Measurements from ENCODE around the gene BCL2L14. TPM values are rescaled to one million over a fixed set of nuclear protein-coding genes. Genes with fewer than 3 reads are reported as not detected.
A peak's percentile ranks its signal among the peaks of the same experiment; 100 is the strongest.

Gene BCL2L14
- total RNA-seq, 1 donor from 2014 or later = not detected

DNA sequence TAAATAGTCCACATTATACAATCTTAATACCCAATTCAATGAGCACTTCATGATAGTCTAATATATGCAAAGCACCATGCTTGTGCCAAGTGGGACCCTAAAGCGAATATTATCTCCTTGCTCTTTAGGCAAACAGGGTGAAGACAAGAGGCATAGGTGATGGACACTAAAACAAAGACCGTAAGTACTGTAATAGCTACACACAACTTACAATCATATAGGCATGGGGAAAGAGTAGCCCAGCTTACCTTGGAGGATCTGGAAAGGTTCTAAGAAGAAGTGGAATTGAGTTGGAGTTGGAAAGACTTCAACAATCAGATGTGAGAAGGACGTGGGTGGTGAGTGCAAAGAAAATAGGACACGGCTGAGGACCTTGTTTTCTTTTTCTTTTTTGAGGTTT lies 19.1 kb upstream of the BCL2L14 start:
- FAIRE-seq = no peak
- no peak for DNase-seq (ENCODE audit: low spot score in 2 of 2)

DNA sequence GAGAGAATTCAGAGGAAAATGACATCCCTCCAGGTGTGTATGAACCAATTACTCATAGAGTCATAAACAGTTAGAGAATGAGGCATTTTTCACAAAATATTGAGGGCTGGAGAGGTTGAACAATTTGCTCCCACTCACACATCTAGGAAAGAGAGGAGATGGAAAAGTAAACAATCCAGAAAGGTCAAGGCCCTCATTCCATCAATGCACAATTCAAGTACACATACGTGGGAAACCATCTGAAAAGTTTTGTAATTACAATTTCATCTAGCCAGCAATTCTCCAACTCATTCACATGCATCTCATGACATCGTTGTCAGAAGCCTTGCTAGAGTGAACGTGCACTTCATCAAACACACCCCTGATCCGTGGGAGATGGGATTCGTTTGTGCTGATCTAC lies 15.7 kb upstream of the BCL2L14 start:
- no peak for FAIRE-seq
- DNase-seq (ENCODE audit: low spot score in 2 of 2) = no peak

DNA sequence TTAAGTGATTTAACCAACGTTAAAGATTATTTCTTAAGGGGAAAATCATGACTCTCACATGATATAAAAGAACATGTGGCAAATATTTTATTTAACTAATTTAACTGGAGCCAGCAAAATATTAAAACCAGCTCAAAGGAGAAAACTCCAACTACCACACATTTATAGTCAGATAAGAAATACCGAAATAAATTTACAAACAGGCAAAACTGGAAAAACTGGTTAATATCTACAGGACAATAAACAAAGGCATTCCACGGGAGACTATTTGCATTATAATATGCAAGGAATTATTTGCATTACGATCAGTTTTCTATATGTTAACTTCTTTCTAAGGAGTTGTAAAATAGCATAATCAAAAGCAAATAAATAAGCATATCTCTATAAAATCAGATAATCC lies 13.8 kb upstream of the BCL2L14 start:
- FAIRE-seq (no peak), DNase-seq (ENCODE audit: low spot score in 2 of 2) (no peak)

DNA sequence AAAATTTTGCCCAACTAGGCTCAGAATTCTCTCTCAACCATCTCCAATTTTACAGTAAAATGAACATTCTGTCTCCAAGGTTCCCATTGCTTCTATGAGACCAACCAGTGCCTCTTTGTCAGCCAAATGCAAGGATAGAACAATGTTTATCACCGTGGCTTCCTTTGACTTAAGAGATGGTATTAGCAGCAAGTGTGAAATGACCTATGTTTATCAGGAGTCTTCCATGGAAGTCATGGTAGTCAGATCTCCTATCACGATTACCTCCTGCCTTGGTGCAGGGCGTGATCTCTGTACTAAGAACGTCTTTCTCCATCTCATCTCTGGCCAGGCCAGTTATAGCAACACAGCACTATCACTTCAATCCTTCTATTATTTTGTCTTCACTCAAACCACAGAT lies 6.1 kb upstream of the BCL2L14 start:
- FAIRE-seq (no peak), DNase-seq (ENCODE audit: low spot score in 2 of 2) (no peak)

DNA sequence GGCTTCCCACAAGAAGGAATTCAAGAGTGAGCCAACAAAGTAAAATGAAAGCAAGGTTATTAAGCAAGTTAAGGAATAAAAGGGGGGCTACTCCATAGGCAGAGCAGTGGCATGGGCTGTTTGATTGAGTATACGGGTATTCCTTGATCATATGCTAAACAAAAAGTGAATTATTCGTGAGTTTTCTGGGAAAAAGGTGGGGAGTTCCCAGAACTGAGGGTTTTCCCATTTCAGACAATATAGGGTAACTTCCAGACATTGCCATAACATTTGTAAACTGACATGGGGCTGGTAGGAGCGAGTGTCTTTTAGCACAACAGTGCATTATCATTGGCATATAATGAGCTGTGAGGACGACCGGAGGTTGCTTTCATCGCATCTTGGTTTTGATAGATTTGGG lies 2.0 kb upstream of the BCL2L14 start:
- DNase-seq (ENCODE audit: low spot score in 2 of 2) = no peak
- no peak for FAIRE-seq

DNA sequence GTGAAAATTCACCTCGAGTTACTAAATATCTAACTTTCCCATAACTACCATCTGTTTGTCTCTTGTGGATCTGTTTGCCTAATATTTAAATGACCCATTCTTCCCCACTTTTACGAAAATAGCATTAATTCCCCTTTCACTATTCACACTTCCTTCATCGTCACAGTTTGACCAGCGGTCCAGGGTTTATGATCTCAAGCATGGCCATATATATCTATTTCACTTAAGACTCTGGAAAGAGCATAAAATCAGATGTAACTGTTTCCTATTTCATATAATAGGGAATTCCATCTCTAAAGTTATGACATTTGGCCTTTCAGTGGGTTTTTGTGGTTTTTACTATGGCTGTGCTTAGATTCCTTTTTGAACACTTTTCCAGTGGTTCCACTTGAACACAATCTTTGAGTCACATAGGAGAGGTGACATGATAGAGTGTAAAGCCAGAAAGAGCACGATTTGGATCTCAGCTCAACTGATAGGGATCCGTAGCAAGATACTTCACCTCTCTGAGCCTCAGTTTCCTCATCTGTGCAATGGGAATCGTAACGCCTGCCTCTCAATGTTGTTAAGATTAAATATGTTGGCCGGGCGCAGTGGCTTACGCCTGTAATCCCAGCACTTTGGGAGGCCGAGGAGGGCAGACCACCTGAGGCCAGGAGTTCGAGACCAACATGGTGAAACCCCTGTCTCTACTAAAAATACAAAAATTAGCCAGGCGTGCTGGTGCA lies 754 bp upstream of the BCL2L14 start:
- no peak for FAIRE-seq
- no peak for DNase-seq (ENCODE audit: low spot score in 2 of 2)

DNA sequence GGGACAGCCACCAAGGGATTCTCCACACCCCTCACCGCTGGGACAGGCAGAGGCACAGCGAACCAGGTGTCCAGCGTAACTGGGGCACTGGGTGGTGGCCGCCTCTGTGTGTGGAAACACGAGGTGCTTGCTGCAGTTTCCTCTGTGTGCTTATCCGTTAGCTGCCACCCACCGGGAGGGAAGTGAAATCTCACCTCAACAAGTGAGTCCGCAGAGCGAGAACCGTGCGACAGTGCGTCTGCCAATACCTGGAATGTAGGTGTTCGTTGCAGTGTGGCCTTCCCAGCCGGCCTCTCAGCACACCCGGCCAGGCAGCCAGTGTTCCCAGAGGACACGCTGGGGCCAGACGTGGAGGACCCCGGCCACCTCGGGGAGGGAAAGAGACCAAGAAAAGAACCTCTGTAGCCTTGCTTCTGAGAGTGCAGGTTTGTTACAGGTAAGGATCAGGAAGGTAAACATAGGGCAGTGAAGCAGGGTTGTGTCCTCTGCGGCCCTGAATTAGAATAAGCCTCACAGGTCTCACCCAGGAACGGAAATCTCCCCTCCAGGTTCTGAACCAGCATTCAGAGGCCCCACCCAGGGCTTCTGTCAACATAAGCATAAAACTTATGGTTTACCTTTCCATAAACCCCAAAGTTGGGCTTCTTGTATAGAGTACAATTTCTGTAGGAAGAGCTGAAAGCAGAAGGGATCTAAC lies 1.5 kb downstream of the BCL2L14 start:
- DNase-seq (ENCODE audit: low spot score in 2 of 2) = no peak
- FAIRE-seq = no peak

DNA sequence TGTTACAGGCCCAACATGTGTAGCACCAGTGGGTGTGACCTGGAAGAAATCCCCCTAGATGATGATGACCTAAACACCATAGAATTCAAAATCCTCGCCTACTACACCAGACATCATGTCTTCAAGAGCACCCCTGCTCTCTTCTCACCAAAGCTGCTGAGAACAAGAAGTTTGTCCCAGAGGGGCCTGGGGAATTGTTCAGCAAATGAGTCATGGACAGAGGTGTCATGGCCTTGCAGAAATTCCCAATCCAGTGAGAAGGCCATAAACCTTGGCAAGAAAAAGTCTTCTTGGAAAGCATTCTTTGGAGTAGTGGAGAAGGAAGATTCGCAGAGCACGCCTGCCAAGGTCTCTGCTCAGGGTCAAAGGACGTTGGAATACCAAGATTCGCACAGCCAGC lies 8.6 kb downstream of the BCL2L14 start:
- no peak for FAIRE-seq
- DNase-seq (ENCODE audit: low spot score in 2 of 2) = no peak

DNA sequence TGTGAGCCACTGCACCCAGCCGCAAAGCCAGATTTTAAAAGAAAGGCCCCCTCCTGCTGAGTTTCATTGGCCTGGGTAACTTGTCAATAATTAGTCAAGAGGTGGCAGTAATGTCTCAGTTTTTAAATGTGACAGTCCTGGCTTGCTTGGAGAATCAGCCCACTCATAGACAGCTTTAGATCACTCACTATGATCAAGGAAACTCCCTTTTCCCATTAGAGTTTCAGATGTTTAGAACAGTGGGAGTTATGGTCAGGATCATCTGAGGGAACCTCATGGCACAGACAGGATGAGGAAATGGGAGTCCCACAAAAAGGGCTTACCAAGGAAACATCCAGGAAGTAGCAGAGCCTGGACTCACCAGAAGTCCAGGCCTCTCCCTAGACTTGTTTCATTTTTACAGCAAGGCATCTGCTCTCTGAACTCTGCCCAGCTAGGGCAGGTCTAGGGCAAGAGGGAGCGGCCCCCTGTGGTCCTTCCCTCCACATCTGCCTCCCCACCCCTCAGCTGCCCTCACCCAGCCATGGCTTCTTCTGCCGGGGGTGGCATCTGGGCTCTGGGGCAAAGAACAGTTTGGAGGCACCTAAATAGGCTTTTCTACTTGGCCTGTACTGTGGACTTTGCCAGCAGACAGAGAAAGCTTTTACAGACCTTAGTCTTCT lies 11.2 kb downstream of the BCL2L14 start:
- DNase-seq (ENCODE audit: low spot score in 2 of 2) (peak; percentile 51 to 70), FAIRE-seq (no peak)

DNA sequence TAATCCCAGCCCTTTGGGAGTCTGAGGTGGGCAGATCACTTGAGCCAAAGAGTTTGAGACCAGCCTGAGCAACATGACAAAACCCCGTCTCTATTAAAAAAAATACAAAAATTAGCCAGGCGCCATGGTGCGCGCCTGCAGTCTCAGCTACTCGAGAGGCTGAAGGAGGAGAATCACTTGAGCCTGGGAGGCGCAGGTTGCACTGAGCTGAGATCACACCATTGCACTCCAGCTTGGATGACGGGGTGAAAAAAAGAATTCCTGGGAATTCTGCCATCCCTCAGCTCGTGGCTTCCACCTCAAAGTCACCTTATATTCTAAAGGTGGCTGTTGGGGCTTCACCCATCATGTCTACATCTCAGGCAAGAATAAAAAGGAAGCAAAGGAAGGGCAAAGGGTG lies 12.9 kb downstream of the BCL2L14 start:
- DNase-seq (ENCODE audit: low spot score in 2 of 2) (no peak), FAIRE-seq (no peak)

DNA sequence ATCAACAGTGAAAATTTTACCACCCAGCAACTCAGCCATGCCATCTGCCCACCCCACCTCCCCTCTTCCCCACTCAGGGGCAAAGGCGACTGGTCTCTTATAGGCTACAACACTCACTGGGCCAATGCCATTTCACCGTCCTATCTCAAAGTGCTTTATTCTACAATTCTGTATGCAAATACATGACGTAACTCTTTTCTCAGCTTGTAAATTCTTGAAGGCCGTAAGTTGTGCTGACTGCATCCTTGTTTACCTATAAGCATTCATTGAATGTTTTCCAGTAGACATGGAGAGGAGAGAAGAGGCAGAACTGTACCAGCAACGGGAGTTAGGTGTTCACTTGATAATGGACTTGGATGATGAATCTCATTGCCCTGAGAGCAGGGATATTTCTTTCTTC lies 15.6 kb downstream of the BCL2L14 start:
- no peak for FAIRE-seq
- DNase-seq (ENCODE audit: low spot score in 2 of 2) = no peak

DNA sequence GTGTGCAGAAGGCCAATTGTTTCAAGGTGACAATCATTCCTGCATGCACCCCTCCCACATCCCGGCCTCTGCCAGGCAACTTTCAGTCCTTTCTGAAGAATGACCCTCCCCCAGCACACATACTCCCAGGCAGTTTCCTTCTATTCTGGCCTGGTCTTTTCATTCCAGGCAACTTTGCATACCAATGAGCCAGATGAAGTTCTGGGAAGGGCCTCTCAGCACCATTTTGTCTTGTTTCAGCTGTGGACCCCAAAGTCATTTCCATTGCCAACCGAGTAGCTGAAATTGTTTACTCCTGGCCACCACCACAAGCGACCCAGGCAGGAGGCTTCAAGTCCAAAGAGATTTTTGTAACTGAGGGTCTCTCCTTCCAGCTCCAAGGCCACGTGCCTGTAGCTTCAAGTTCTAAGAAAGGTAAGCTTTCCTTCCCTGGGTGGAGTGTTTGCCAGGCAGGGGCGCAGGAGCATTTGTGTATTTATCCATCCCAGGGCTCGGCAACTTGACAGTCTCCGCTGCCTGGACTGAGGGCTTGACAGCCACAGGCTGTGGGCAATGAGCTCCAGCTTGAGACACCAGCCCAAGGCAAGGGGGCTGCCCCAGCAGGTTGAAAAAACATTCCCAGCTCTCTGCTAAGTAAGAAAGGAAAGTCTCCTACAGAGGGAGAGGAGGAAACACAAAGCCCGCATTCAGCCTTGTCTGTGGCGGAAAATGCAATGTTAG lies 16.4 kb downstream of the BCL2L14 start:
- no peak for DNase-seq (ENCODE audit: low spot score in 2 of 2)
- no peak for FAIRE-seq

DNA sequence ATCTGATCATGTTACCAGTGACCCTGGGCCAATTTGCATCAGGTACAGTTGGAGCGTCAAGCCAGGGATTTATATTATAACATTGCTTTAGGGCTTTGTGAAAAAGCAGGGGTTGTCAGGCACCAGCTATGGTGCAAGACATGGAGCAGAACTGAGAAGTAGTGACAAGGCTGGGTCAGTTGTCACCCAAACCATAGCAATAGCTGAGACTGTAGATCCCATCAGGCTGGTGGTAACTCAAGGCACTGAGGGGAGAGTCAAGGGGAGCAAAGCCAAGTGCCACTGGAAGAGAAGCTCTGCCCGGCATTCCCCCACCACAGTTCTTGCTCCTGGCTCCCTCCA lies 16.9 kb downstream of the BCL2L14 start:
- DNase-seq (ENCODE audit: low spot score in 2 of 2) (no peak), FAIRE-seq (no peak)

DNA sequence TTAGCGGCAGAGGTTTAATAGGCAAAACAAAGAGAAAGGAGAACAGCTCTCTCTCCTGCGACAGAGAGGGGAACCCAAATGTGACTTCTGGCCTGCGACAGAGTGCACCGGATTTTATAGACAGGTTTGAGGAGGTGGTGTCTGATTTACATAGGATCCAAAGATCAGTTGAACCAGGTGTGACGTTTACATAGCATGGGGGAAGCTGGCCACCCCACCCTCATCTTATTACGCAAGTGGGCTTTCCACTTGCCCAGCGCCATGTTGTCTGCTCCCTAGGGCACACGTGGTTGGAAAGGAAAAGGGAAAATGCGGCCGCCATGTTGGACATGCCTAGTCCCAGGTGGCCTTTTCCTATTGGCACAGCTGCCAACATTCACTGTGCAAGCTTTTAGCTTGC lies 17.4 kb downstream of the BCL2L14 start:
- FAIRE-seq (no peak), DNase-seq (ENCODE audit: low spot score in 2 of 2) (no peak)

DNA sequence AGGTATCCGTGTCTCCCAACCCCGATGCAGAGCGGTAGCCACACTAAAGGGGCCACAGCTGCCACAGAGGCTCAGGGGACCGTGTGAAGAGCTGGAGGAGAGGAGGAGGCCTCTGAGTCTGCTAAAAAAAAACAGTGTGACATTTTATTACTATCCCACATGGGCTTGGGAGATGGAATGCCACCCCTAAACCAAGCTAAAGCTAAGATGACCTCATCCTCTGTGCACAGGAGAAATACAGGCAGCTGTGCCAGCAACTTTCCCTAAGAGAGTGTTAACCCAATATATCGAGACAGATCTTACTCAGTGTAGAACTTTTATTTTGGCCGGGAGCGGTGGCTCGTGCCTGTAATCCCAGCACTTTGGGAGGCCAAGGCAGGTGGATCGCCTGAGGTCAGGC lies 18.0 kb downstream of the BCL2L14 start:
- no peak for DNase-seq (ENCODE audit: low spot score in 2 of 2)
- no peak for FAIRE-seq

DNA sequence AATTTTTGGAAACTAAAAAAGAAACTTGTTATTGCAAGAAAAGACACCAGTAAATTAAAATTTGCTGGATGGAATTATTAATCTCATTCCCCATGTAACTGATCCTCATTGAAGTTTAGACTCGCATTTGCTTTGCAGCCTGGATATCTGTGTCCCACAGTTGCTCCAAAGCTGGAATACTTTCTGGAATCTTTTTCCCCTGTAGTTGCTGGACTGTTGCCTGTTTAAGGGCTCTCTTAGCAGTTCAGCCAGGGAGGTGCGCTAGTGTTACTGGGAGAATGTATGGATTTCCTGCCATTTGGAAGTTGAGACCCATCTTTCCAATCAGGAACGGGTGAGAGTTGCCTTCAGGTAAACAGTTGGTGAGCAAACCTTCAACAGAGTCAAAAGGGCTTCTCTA lies 20.3 kb downstream of the BCL2L14 start:
- DNase-seq (ENCODE audit: low spot score in 2 of 2) (no peak), FAIRE-seq (no peak)

DNA sequence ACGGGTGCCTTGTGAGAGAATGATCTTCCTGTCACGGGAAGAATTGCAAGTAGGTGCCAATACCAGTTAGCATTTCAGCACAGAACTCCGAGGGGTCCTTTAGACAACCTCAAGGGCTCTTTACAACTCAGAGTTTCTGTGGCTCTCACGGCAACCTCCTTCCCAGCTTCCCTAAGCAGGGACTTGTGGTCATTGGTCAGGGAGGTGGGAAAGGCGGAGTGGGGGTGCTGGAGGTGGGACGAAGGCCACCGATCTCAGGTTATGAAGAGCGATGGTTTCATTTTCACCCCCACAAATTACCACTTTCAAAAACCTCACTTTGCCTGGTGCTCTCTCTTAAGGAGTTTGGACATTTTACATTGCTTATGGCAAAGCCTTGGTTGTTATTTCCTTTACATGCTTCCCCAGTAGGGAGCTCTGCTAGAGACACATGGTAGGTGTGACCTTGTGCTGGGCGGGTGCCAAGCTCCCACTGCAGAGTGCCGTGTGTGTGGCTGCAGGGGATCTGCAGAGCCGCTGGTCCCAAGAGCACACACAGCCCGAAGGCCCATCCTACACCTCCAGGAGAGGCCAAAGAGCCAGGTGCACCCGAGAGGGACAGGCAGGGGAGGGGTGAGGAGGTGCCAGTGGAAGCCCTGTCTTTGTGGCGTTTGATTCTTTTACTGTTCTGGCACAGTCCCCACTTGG lies 21.4 kb downstream of the BCL2L14 start:
- DNase-seq (ENCODE audit: low spot score in 2 of 2) = no peak
- no peak for FAIRE-seq

DNA sequence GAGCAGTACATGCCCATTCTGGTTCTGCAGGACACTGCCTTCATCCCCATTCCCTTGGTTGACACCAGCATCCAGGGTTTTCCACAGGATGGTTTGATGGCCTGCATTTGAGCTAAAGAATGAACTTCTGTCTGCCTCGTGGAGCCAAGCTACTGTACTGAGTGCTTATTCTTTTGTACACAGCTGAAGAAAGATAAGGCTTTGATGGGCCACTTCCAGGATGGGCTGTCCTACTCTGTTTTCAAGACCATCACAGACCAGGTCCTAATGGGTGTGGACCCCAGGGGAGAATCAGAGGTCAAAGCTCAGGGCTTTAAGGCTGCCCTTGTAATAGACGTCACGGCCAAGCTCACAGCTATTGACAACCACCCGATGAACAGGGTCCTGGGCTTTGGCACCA lies 23.7 kb downstream of the BCL2L14 start:
- DNase-seq (ENCODE audit: low spot score in 2 of 2) (no peak), FAIRE-seq (no peak)

DNA sequence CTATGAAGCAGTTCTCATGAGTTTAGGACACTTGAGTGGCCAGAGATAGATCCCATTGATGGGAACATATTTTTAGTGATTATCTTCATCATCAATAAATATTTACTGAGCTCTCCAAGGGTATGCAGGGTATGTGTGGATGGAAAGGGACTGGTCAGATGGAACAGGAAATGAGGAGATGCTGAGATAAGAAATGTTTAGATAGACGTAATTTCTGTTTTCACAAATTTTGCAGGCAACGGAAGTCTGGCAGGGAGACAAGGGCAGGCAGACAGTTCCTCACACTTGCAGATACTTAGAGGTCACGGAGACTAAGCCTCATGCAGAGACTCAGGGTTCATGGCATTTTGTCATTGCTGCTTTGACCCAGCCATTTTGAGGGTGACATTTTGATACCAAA lies 24.3 kb downstream of the BCL2L14 start:
- no peak for DNase-seq (ENCODE audit: low spot score in 2 of 2)
- no peak for FAIRE-seq

DNA sequence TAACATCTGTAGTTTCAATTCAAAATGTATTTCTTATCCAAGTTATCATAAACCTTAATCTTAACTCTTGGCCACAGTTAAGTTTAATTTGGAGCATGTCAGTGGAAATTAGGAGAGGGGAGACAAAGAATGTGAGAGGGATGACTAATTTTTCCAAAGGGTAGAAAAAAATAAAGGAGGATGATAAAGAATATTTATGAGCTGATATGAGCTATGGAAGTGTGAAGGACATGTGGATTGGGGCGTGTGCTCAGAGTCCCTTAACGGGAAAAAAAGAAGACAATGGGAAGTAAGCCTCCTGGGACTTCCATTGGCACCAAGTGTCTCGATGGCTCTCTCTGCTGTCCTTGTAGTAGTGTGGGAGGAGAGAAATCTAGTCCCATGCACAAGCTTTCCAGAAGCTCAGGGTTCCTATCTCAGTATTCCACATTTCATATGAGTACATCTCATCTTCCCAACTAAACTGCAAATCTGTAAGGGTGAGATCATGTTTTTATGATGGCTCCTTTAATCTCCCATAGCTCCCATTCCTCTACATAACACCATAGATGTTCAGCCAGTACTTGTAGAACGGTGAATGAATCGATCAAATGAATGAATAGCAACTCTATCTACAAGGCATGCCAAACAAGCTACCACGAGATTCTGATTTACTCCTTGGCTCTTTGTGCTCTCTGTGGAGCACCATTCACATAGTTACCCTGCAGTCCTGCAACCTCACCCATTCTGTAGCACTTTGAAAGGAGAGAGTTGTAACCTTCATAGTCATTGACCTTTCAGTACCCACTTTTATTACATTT lies 27.4 kb downstream of the BCL2L14 start:
- DNase-seq (ENCODE audit: low spot score in 2 of 2) (no peak), FAIRE-seq (no peak)

Data from frontal cortex (tissue), 4 donors.